H1 (cell line): ENCODE results near the gene TCERG1L. TPM values are rescaled to one million over a fixed set of nuclear protein-coding genes. Genes with fewer than 3 reads are reported as not detected.

Experiments used
- CTCF ChIA-PET: fragments of 300-600 bp; sonication (Branson Sonifier 250); formaldehyde crosslinking; loops from one replicate; lab custom pipeline; 2021; ENCODE audit not compliant: partially characterized antibody; lab: Charles Lee
- POLR2A ChIA-PET: fragments of 300-600 bp; sonication (Branson Sonifier 250); formaldehyde crosslinking; loops from one replicate; lab custom pipeline; 2021; ENCODE audit warnings: inconsistent platforms; ENCODE audit not compliant: partially characterized antibody; lab: Charles Lee
- DNase-seq, 2 experiments: peaks; one replicate each; pipeline versions ENCODE4 v3.0.0 to v3.0.0-alpha.2; 2010 to 2022; ENCODE audit warnings: low spot score in 2 of 2, low read depth in 1 of 2, mixed read lengths in 1 of 2
- FAIRE-seq: peaks from 2 replicates; lab custom pipeline; 2011; peaks lifted over from hg19 to GRCh38; lab: Jason Lieb, UNC
- H2AFZ ChIP-seq: 2 replicates; pipeline ENCODE4 v1.8.1; 2012; ENCODE audit warnings: low read length, inconsistent platforms
- H2AK5ac ChIP-seq: 2 replicates; pipeline ENCODE4 v1.6.1; 2013; ENCODE audit warnings: low read depth, low read length
- H2BK120ac ChIP-seq: replicated peaks from 2 replicates; pipeline ENCODE3; 2013; ENCODE audit warnings: low read depth, low read length, inconsistent platforms
- H2BK12ac ChIP-seq: 2 replicates; pipeline ENCODE4 v1.6.1; 2013; ENCODE audit warnings: low read depth, low read length
- H2BK15ac ChIP-seq: 2 replicates; pipeline ENCODE4 v1.6.1; 2013; ENCODE audit warnings: low read length
- H2BK20ac ChIP-seq: 2 replicates; pipeline ENCODE4 v1.6.1; 2013; ENCODE audit warnings: low read length
- H2BK5ac ChIP-seq: 2 replicates; pipeline ENCODE4 v1.6.1; 2013; ENCODE audit warnings: low read depth, low read length
- H3K14ac ChIP-seq: 2 replicates; pipeline ENCODE4 v1.6.1; 2013; ENCODE audit warnings: inconsistent platforms; ENCODE audit not compliant: insufficient read length
- H3K18ac ChIP-seq: 2 replicates; pipeline ENCODE4 v1.6.1; 2013; ENCODE audit warnings: low read length; ENCODE audit errors: extremely low read depth
- H3K23ac ChIP-seq: 2 replicates; pipeline ENCODE4 v1.6.1; 2013; ENCODE audit warnings: inconsistent platforms; ENCODE audit not compliant: insufficient read length
- H3K23me2 ChIP-seq: 2 replicates; pipeline ENCODE4 v1.6.1; 2013; ENCODE audit warnings: low read depth, low read length
- H3K27ac ChIP-seq: 2 replicates; pipeline ENCODE4 v1.6.1; 2011; ENCODE audit warnings: low read depth, low read length, inconsistent platforms
- H3K27me3 ChIP-seq, 4 experiments: replicated peaks in 1 of 4; 1 replicate in 1 of 4; 2 replicates in 3 of 4; pipeline versions ENCODE4 v1.6.1 to v1.8.1; 2011 to 2013; ENCODE audit warnings: low read length in 3 of 4, mild to moderate bottlenecking in 3 of 4, inconsistent platforms in 2 of 4, mixed read lengths in 2 of 4, moderate library complexity in 1 of 4; ENCODE audit not compliant: control insufficient read depth in 3 of 4, insufficient read depth in 3 of 4; ENCODE audit errors: extremely low read depth in 1 of 4
- H3K36me3 ChIP-seq, 4 experiments: 2 replicates each; pipeline versions ENCODE4 v1.6.1 to v1.8.1; 2011 to 2013; ENCODE audit warnings: mild to moderate bottlenecking in 4 of 4, low read length in 3 of 4, moderate library complexity in 2 of 4, control low read depth in 1 of 4, inconsistent platforms in 1 of 4; ENCODE audit not compliant: insufficient read depth in 4 of 4, control insufficient read depth in 2 of 4
- H3K4ac ChIP-seq: replicated peaks from 2 replicates; pipeline ENCODE3; 2013; ENCODE audit warnings: low read length, low read depth, mixed read lengths, inconsistent platforms; ENCODE audit not compliant: insufficient read length
- H3K4me1 ChIP-seq, 4 experiments: replicated peaks in 1 of 4; 1 replicate in 1 of 4; 2 replicates in 3 of 4; pipeline versions ENCODE4 v1.6.1 to v1.8.1; 2011 to 2013; ENCODE audit warnings: low read length in 3 of 4, inconsistent platforms in 2 of 4, mixed read lengths in 1 of 4; ENCODE audit not compliant: insufficient read depth in 4 of 4, control insufficient read depth in 3 of 4
- H3K4me2 ChIP-seq, 2 experiments: 2 replicates each; pipeline versions ENCODE4 v1.6.1 to v1.8.1; 2011 to 2013; ENCODE audit warnings: low read depth in 2 of 2, low read length in 2 of 2, control low read depth in 1 of 2, inconsistent platforms in 1 of 2, mild to moderate bottlenecking in 1 of 2; ENCODE audit not compliant: insufficient read depth in 1 of 2
- H3K4me3 ChIP-seq, 4 experiments: fragments of 200-600, 300-600 bp in 1 of 4; sonication (generic), shearing (Covaris generic), sonication (Bioruptor Twin) in 1 of 4; 2 replicates each; pipeline versions ENCODE4 v1.5.1 to v1.8.1; 2011 to 2016; ENCODE audit warnings: low read length in 4 of 4, low read depth in 3 of 4, control low read depth in 2 of 4, inconsistent platforms in 2 of 4, mild to moderate bottlenecking in 2 of 4, mixed read lengths in 1 of 4, moderate library complexity in 1 of 4; ENCODE audit not compliant: insufficient read depth in 2 of 4; ENCODE audit errors: extremely low read depth in 1 of 4
- H3K56ac ChIP-seq: replicated peaks from 2 replicates; pipeline ENCODE3; 2013; ENCODE audit warnings: low read depth, mild to moderate bottlenecking, mixed read lengths, low read length, inconsistent platforms; ENCODE audit not compliant: insufficient read length
- H3K79me1 ChIP-seq: 2 replicates; pipeline ENCODE4 v1.6.1; 2013; ENCODE audit warnings: low read depth, low read length, control low read depth
- H3K79me2 ChIP-seq, 2 experiments: 2 replicates each; pipeline versions ENCODE4 v1.6.1 to v1.8.1; 2012 to 2013; ENCODE audit warnings: low read length in 2 of 2, mild to moderate bottlenecking in 2 of 2, inconsistent platforms in 1 of 2; ENCODE audit not compliant: insufficient read depth in 2 of 2, control insufficient read depth in 1 of 2
- H3K9ac ChIP-seq, 4 experiments: replicated peaks in 1 of 4; 1 replicate in 1 of 4; 2 replicates in 3 of 4; pipeline versions ENCODE4 v1.6.1 to v1.8.1; 2011 to 2013; ENCODE audit warnings: low read depth in 3 of 4, low read length in 3 of 4, control low read depth in 2 of 4, mild to moderate bottlenecking in 2 of 4, moderate library complexity in 2 of 4, inconsistent platforms in 1 of 4; ENCODE audit errors: extremely low read depth in 1 of 4
- H3K9me3 ChIP-seq, 2 experiments: 2 replicates each; pipeline versions ENCODE4 v1.6.1 to v1.8.1; 2012 to 2013; ENCODE audit warnings: mild to moderate bottlenecking in 2 of 2, moderate library complexity in 2 of 2, control low read depth in 1 of 2, inconsistent platforms in 1 of 2, low read depth in 1 of 2, low read length in 1 of 2, mixed read lengths in 1 of 2; ENCODE audit not compliant: insufficient read depth in 2 of 2
- H4K20me1 ChIP-seq, 2 experiments: replicated peaks in 1 of 2; 2 replicates each; pipeline versions ENCODE3 to v1.8.1; 2011 to 2013; ENCODE audit warnings: inconsistent platforms in 2 of 2, low read length in 2 of 2, mild to moderate bottlenecking in 1 of 2; ENCODE audit not compliant: insufficient read depth in 2 of 2, control insufficient read depth in 1 of 2
- H4K5ac ChIP-seq: 2 replicates; pipeline ENCODE4 v1.6.1; 2013; ENCODE audit warnings: low read length, low read depth, mixed read lengths, inconsistent platforms; ENCODE audit not compliant: insufficient read length
- H4K8ac ChIP-seq: 2 replicates; pipeline ENCODE4 v1.8.0; 2013; ENCODE audit warnings: mild to moderate bottlenecking, moderate library complexity, low read length, inconsistent platforms; ENCODE audit not compliant: insufficient read depth; ENCODE audit errors: extremely low read depth
- H4K91ac ChIP-seq: replicated peaks from 2 replicates; pipeline ENCODE3; 2013; ENCODE audit warnings: low read length, mixed read lengths, inconsistent platforms; ENCODE audit not compliant: insufficient read length
- KDM1A ChIP-seq: fragments of 200-600, 300-600 bp; sonication (generic); IDR thresholded peaks from 2 replicates; pipeline ENCODE4 v1.7.1; 2016; ENCODE audit warnings: mild to moderate bottlenecking, low read length, borderline replicate concordance
- KDM4A ChIP-seq: IDR thresholded peaks from one replicate; pipeline ENCODE4 v1.7.1; 2012; ENCODE audit warnings: low read depth, mild to moderate bottlenecking, moderate library complexity, low read length, inconsistent platforms; ENCODE audit not compliant: severe bottlenecking
- RFX5 ChIP-seq: IDR thresholded peaks from 2 replicates; pipeline ENCODE4 v1.6.1; 2011; ENCODE audit warnings: low read depth, low read length, improper control_type of control experiment, borderline replicate concordance
- TBP ChIP-seq: IDR thresholded peaks from 2 replicates; pipeline ENCODE4 v1.6.1; 2011; ENCODE audit warnings: low read depth, low read length, improper control_type of control experiment
- WGBS, 2 experiments: shearing (Covaris generic) in 1 of 2; methylation state at CpG; one replicate each; pipeline versions ENCODE4 v1.1.6 to v1.1.7; 2013 to 2015; ENCODE audit warnings: low lambda C conversion rate in 2 of 2, mixed read lengths in 2 of 2, inconsistent platforms in 1 of 2, low coverage in 1 of 2, missing lambda C conversion rate in 1 of 2; ENCODE audit not compliant: insufficient replicate concordance in 2 of 2, insufficient coverage in 1 of 2, insufficient read length in 1 of 2; ENCODE audit errors: extremely low coverage in 1 of 2, missing lambda C conversion rate in 1 of 2; 5-methylcytosine and 5-hydroxymethylcytosine counted together
- polyA plus RNA-seq, 7 experiments: library from polyadenylated mRNA; depleted of rRNA in 3 of 7; stranded (reverse) in 5 of 7; unstranded in 2 of 7; fragments of >200 nt in 5 of 7; fragments of 200-250 nt in 2 of 7; gene quantifications; 1 replicate in 5 of 7; 2 replicates in 1 of 7; 4 replicates in 1 of 7; pipeline versions ENCODE4 v1.2.1 to v1.2.3, GENCODE V29; 2011 to 2013; ENCODE audit warnings: missing spikeins in 2 of 7, mixed read lengths in 2 of 7
- total RNA-seq: library from RNA; stranded (reverse); fragmentation: NEBNext Ultra II Directional; extraction: Animal tissue kit (Norgen Biotek cat#: 25700); gene quantifications from 2 replicates; pipeline ENCODE4 v1.2.1, GENCODE V29; 2021

Gene TCERG1L
- total and polyA plus RNA-seq, 2 of the 8 experiments (the other 6 are each of a cell fraction or from before 2014, with no cell fraction given): 3.9 to 6.9 TPM

- DNase-seq: no peak
- Histone ChIP-seq H3K9me3 (no peaks in the 10 kb centered on the region), H2BK20ac (no peak overlapping the region), H2AFZ (no peak overlapping the region), H3K4ac (no peak overlapping the region), H4K8ac (no peak overlapping the region), H4K5ac (no peak overlapping the region), H3K4me3 (no peak overlapping the region), H4K91ac (no peak overlapping the region), H2BK15ac (no peak overlapping the region), H3K23me2 (no peaks in the 10 kb centered on the region), H3K23ac (no peak overlapping the region), H3K36me3 (no peaks in the 10 kb centered on the region), H3K79me1 (no peaks in the 10 kb centered on the region), H3K27me3 (no peaks in the 10 kb centered on the region), H2BK12ac (no peak overlapping the region), H3K4me1 (no peaks in the 10 kb centered on the region; a peak in 2 of 7 replicates), H2BK120ac (no peak overlapping the region), H3K27ac (no peak overlapping the region), H4K20me1 (peaks cover 0 to 2% of the 10 kb centered on the region in 2 experiments), H3K79me2 (no peaks in the 10 kb centered on the region), H2AK5ac (no peak overlapping the region), H3K4me2 (no peak overlapping the region), H3K18ac (no peak overlapping the region), H3K56ac (no peak overlapping the region), H3K9ac (no peak overlapping the region), H3K14ac (no peak overlapping the region), H2BK5ac (no peak overlapping the region)
- ChIA-PET CTCF (interaction anchor here (0.6 kb wide), 1 partner anchor 96 kb away, joined by 3 read pairs; no protein-coding TSS in a partner anchor), POLR2A (no interaction called here)
- TF ChIP-seq KDM1A (no peak), TBP (no peak), KDM4A (no peak), RFX5 (no peak)
- no peak for FAIRE-seq
- WGBS, 2 experiments: 89% methylated on average over 9 of the region's 9 CpGs; no CpG with 5 or more reads in 1 of the 2 experiments
Measured at GRCh38 chr10:131166486-131166885, 145.0 kb downstream of the TCERG1L start.
